Fibroblast of peridontal ligament (primary cell): Measurements from ENCODE around the gene HOXD10.
A peak's percentile ranks its signal among the peaks of the same experiment; 100 is the strongest.

Source experiments
- DNase-seq: peaks from one replicate; pipeline ENCODE4 v3.0.0-alpha.2; 2010; ENCODE audit errors: extremely low read depth

HOXD10 gene

GRCh38 chr2:176096243-176096985, 20.2 kb upstream of the HOXD10 start:
- peak; percentile 18 for DNase-seq

DNA sequence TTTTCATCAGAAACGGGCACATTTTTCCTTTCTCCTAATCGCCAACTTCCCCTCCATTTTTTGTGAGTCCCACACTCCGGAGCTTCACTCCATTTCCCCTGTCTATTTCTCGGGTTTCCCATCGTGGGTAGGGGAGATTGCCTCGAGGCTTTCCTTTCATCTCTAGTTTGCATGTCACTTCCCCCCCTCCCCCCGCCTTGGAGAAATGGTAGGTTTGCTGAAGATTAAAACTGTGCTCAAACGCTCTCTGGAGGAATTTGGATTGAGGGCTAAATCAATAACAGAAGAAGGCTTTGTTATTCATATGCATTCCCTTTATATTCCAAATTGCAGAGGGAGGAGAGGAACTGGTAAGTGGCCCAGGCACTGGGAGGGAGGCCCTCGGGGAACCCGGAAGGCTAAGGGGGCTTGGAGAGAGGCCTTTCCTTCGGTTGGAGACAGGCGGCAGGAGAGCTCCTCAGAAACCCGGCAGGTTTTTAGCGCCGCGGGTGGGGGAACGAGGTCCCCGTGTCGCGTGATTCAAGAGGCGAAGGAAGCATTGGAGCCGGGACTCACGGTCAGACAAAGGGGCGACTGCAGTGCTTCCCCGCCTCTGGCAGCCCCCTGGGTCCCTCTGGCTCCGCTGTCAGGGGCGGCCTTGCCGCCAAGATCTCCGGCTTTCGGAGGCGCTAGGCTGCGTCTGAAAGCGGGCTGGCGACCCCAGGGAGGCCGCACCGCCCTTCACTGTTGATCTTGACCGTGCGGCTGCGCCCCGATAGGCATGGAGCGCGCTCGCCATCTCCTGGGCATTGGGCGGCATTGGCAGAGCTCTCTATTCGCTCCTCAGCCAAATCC, 19.4 kb upstream of the HOXD10 start:
- peak; percentile 64 for DNase-seq

DNA sequence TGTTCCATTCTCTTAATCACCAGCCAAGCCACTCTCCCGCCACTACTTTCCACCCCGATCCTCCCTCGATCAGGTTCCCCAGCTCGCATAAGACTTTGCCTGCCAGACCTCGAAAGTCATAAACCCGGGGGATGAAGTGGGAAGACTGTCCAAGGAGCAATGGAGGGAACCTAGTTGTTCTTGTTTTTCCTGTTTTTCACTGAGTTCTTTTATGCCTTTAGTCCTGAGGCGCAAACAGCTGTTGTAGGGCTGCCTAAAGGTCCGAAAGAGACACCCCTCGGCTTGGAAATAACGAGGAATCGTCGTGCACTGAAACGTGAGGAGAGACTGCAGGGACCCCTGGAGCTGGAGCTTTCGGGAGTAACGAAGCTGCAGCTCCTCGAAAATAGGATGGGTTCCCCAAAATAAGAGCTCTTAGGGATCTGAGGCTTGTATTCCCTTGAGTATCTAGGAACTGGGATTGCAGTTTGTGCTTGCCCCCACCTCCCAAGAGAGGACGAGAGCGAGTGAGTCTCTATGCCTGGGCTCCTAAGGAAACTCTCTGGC, 18.7 kb upstream of the HOXD10 start:
- no peak for DNase-seq

DNA sequence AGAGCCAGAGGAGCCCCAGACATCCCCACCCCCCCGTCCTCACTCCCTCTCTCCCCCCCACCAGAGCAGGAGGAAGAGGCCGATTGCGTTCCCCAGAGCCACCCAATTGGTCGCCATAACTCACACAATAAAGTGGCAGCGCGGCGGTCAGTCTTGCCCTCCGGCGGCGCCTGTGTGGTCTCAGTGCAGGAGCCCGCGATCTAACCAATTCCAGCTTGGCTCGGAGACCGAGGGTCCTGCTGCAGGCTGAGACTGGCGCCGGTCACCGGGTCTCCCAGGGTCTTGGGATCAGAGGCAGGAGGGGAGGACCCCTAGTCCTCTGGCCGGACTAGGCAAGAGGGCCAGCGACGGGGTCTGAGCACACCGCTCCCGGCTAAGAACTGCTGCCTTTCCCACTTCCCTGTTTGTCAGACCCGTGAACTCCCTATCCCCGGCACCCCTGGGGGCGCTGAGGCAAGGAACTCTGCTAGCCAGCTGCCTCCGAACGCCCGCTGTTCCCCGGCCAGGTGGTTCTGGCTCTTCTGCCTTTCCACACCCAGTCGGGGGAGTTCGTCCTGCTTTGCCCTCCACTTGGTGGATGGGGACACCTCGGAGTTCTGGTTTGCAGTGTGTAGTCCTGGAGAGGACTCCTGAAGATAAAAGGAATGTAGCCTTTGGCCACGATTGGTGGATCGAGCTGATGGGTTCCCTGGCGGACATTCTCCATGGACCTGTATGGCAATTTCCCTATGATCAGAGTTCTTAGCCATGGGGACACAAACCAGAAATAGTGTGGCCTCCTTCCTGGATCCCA, 18.0 kb upstream of the HOXD10 start:
- DNase-seq: no peak

- DNase-seq: no peak
Observed at GRCh38 chr2:176099159-176099727, 17.3 kb upstream of the HOXD10 start.

DNA sequence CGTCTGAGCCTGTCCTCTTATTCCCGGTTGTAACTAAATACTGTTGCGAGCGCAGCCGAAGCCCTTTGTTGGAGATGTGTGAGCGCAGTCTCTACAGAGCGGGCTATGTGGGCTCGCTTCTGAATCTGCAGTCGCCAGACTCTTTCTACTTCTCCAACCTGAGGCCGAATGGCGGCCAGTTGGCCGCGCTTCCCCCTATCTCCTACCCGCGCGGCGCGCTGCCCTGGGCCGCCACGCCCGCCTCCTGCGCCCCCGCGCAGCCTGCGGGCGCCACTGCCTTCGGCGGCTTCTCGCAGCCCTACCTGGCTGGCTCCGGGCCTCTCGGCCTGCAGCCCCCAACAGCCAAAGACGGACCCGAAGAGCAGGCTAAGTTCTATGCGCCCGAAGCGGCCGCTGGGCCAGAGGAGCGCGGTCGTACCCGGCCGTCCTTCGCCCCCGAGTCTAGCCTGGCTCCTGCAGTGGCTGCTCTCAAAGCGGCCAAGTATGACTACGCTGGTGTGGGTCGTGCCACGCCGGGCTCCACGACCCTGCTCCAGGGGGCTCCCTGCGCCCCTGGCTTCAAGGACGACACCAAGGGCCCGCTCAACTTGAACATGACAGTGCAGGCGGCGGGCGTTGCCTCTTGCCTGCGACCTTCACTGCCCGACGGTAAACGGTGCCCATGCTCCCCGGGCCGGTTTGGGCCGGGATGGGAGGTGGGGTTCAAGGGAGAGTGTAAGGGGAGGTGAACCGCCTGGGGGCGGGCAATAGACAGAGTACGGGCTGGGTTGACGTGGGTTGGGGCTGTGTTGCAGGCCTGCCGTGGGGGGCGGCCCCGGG, 16.6 kb upstream of the HOXD10 start, which contains the start of gene HOXD12:
TSS of gene HOXD12 (plus strand) at position 68 of the 819 bp plus-strand sequence. CDS start at position 75, 7 bp downstream.
- DNase-seq: no peak

DNA sequence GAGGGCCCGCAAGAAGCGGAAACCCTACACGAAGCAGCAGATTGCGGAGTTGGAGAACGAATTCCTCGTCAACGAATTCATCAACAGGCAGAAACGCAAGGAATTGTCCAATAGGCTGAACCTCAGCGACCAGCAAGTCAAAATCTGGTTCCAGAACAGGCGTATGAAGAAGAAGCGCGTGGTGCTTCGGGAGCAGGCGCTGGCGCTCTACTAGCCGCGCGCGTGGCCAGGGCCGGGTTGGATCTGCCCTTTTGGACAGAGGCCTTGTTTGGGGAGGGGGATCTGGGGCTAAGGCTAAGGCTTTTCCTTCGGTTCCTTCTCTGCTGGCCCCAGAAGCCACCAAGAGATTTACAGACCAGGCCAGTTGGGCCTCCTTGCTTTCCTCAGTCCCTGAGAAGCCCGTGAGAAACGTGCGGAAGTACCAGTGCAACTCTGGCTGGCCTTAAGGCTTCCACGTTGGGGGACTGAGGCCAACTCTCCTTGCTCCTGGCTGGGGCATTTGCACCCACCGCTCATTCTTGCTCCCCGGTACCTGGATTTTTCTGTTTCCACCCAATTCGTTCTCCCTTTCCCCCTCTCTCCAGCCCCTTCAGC, 15.9 kb upstream of the HOXD10 start:
- no peak for DNase-seq

- no peak for DNase-seq
Observed at GRCh38 chr2:176101216-176101830, 15.3 kb upstream of the HOXD10 start.

DNA sequence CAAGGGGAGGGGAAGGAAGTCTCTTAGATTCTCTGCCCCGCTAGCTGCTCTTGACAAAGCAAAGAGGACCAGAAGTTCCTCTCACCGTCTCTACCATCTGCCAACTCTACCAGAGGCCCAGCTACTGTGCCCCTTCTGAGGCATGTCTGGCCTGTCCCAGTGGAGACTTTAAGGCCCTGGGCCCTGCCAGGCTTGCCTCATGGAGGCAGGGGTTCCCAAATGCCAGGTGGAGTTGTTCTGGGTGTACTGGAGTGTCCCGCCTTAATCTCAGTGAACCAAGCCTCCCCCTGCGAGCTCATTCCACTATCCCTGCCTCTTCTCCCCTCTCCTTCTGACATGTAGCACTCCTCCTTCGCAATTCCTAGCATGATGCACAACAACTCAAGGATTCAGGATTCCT, 14.7 kb upstream of the HOXD10 start:
- no peak for DNase-seq

DNA sequence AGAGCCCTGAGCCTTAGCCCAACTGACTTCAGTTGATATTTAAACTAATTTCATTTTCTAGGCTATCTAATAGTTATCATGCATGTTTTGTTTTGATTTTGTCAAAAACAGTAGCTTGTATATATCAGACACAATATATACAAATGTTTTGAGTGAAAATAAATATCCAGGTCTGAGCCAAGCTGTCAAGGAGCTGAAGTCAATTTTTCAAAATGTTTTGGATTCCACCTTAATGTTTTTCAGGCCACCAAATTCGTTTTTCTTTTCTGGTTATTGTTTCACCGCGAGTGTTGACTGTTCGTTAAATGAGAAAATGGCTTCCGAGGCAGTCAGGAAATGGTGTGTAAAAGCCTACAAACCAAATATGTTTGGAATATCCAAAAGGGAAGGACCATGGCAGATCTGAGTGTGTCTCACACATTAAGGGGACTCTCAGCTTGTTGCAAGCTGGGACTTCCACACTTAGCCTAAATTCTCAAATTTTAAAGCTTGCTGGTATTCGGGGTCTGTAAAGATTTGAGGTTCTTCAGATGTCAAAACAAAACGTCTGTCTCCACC, 14.2 kb upstream of the HOXD10 start:
- DNase-seq: no peak

GRCh38 chr2:176103194-176103593, 13.4 kb upstream of the HOXD10 start:
- DNase-seq: no peak

DNA sequence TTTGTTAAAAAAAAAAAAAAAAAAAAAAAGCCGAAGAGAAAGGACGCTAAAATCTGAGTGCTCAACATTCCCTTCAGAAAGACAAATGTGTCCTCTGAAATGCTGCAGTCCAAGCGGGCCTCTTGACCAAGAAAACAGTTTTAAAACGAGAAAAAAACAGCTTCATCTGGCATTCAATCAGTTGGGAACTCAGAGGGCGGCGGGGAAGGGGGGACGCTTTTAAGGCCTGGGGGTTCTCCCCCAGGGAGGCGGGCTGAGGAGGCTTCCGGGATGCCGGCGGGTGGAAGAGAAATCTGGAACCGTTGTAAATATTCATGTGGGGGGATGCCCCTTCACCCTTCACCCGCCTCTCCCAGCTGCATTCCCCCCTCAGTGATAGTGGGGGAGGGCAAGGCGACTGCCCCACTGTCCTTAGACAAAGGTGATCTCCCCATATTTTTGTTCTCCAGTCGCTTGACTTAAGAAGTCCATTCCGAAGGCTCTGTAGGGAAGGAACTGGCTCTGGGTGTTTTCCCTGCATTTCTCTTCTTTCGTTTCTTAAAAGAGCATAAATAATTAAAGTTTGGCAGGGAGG, 12.7 kb upstream of the HOXD10 start:
- DNase-seq: no peak

- DNase-seq: no peak
Observed at GRCh38 chr2:176104316-176105077, 12.1 kb upstream of the HOXD10 start.

DNA sequence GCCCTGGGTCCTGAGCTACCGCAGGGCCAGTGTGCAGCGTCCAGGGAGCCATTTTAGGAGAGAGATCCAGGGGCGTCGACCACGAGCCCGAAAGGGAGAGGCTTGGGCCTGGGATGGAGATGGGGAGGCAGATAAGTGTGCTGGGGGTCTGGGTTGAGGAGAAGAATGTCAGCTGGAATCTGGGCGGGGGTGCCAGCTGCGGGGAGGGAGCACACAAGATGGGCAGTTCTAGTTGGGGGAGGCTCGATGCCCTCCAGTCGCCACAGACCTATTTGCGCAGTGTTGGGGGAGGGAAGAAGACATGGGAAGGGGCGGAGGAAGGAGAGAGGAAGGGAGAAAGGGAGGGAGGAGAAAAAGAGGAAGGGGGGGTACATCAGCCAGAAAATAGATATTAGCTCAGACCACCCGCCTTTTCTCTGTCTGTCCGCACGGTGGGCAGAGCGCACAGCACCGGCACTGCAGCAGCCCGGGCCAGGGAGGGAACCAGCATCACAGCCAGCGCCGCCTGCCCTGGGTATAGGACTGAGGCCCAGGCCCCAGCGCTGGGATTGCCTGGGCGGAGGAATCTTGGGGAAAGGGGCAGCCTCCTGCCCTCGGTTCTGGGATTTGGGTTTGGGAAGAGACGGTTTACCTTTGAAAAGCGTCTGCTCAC, 11.4 kb upstream of the HOXD10 start:
- DNase-seq: no peak

DNA sequence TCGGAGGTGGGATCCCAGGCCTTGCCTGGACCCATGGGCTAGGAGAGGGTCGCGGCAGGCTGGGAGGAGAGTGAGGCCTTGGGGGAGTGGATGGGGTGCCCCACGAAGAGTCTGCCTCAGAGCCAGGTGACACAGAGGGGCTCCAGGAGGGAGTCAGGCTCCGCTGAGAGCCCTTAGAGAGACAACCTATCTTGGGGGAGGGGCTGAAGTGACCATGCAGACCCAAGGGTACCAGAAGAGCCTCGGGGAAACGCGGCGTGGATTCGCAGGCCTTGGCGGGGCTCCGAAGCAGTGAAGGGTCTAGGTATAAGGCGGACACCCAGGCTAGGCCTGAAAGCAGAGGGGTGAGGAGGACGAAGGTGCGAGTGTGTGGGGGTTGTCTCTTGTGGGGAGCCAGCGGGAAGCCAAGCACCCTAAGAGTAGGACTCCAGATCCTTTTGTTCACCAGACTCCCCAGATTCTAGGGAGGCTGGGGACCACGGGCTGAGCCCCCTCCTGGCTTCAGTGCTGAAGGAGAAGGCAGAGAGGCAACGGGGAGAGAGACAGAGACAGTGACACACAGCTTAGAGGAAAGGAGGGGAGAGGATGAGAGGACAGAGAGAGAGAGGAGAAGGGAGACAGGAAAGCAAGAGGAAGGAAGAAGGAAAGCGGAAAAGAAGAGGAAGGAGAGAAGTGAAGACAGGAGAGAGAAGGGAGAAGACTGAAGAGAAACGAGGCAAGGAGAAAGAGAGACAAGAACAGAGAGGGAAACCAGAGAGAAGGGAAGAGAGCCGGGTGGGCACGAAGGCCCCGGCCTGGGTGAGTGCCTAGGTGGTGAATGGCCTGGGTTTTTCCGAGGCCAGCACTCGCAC, 10.6 kb upstream of the HOXD10 start:
- DNase-seq: no peak

DNA sequence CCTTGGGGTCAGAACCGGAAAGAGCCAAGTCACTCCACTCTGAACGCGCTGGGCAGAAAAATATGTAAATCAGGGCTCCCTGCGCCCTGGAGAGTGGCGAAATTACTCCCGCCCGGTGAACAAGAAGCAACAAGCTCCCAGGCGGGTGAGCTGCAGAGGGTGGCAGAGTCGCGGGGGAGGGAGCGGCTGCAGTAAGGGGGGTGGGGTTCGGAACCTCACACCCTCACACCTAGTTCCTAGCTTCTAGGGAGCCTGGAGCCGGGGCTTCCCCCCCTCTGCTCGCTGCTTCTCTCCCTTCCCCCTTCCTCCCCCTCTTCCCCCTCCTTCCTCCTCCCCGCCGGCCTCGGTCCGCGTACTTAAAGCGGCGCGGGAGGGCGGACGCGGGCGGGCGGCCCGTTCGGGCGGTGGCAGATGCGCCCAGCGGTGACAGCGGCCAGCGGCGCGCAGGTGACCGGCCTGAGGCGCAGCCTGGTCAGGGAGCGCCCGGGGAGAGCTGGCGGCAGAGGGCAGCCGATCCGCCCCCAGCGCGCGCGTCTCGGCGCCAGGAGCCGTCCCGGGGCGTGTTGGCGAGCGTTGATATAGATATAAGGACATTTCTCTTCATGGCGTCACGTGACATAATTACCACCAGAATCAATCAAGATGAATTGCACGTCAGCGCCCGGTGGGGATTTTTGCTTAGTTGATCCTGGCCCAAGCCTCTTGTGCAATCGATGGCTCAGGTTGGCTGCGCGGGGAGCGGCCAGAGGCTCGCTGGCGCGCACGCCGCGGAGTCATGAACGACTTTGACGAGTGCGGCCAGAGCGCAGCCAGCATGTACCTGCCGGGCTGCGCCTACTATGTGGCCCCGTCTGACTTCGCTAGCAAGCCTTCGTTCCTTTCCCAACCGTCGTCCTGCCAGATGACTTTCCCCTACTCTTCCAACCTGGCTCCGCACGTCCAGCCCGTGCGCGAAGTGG, 9.7 kb upstream of the HOXD10 start, which contains the start of gene HOXD11:
TSS of gene HOXD11 (plus strand) at position 700 of the 959 bp plus-strand sequence. CDS start at position 776, 76 bp downstream.
- DNase-seq: no peak
